HEK293 (cell line): Measurements from ENCODE around the gene FMN1.

ENCODE experiments used
- CTCF ChIA-PET: fragments of 350-600 bp; formaldehyde crosslinking; extraction: SDS; loops from one replicate; lab custom pipeline; 2021; ENCODE audit warnings: antibody characterized with exemption; lab: Yijun Ruan, JAX
- POLR2A ChIA-PET: fragments of 300-600 bp; formaldehyde crosslinking; extraction: SDS; loops from one replicate; lab custom pipeline; 2020; ENCODE audit warnings: antibody characterized with exemption, inconsistent platforms; lab: Yijun Ruan, JAX
- H3K27ac ChIP-seq: fragments of 200-500 bp; sonication (Bioruptor generic); 2 replicates; pipeline ENCODE4 v1.5.1; 2014; ENCODE audit warnings: low read depth, low read length, control low read depth, inconsistent platforms; ENCODE audit errors: extremely low read depth
- H3K36me3 ChIP-seq, 2 experiments: fragments of 200-500 bp in 1 of 2; sonication (Bioruptor generic) in 1 of 2; 1 replicate in 1 of 2; 2 replicates in 1 of 2; pipeline ENCODE4 v1.5.1; 2014 to 2017; ENCODE audit warnings: inconsistent platforms in 2 of 2, low read length in 2 of 2; ENCODE audit not compliant: control insufficient read depth in 2 of 2, insufficient read depth in 1 of 2
- H3K4me1 ChIP-seq: fragments of 200-500 bp; sonication (Bioruptor generic); 2 replicates; pipeline ENCODE4 v1.5.1; 2014; ENCODE audit warnings: mild to moderate bottlenecking, low read length, inconsistent platforms; ENCODE audit not compliant: control insufficient read depth, insufficient read depth
- H3K4me3 ChIP-seq: 2 replicates; pipeline ENCODE4 v1.5.1; 2011; ENCODE audit warnings: low read depth, mild to moderate bottlenecking, control low read depth, low read length, moderate library complexity
- H3K9me3 ChIP-seq: fragments of 200-500 bp; sonication (Bioruptor generic); 2 replicates; pipeline ENCODE4 v1.5.1; 2014; ENCODE audit warnings: low read depth, low read length, inconsistent platforms; ENCODE audit not compliant: control insufficient read depth, insufficient read depth
- GLIS1 ChIP-seq: fragments of 450-650 bp; formaldehyde crosslinking; IDR thresholded peaks from 2 replicates; pipeline ENCODE4 v1.5.1; 2016; ENCODE audit warnings: missing biosample characterization, missing genetic modification characterization
- IKZF3 ChIP-seq: fragments of 450-650 bp; IDR thresholded peaks from 2 replicates; pipeline ENCODE4 v1.5.0; 2018; ENCODE audit warnings: missing biosample characterization, mild to moderate bottlenecking, missing genetic modification characterization, moderate library complexity
- MEIS1 ChIP-seq: sonication (generic); formaldehyde crosslinking; IDR thresholded peaks from 2 replicates; pipeline ENCODE4 v1.8.1; 2022; ENCODE audit warnings: missing genetic modification reagents, mild to moderate bottlenecking, borderline replicate concordance
- WT1 ChIP-seq: fragments of 450-650 bp; formaldehyde crosslinking; IDR thresholded peaks from 2 replicates; pipeline ENCODE4 v1.5.1; 2016; ENCODE audit warnings: missing biosample characterization, missing genetic modification characterization
- ZFHX2 ChIP-seq: fragments of 450-650 bp; formaldehyde crosslinking; conservative IDR thresholded peaks from 2 replicates; pipeline ENCODE4 v1.5.1; 2016; ENCODE audit warnings: missing biosample characterization, missing genetic modification characterization
- ZFP37 ChIP-seq: fragments of 450-650 bp; formaldehyde crosslinking; IDR thresholded peaks from 2 replicates; pipeline ENCODE4 v1.5.1; 2016; ENCODE audit warnings: missing biosample characterization, missing genetic modification characterization
- ZNF10 ChIP-seq: fragments of 450-650 bp; formaldehyde crosslinking; IDR thresholded peaks from 2 replicates; pipeline ENCODE4 v1.5.1; 2017; ENCODE audit warnings: missing biosample characterization, missing genetic modification characterization
- ZNF138 ChIP-seq: fragments of 450-650 bp; formaldehyde crosslinking; IDR thresholded peaks from 2 replicates; pipeline ENCODE4 v1.5.1; 2016; ENCODE audit warnings: missing biosample characterization, missing genetic modification characterization, borderline replicate concordance
- ZNF324 ChIP-seq: fragments of 450-650 bp; formaldehyde crosslinking; IDR thresholded peaks from 2 replicates; pipeline ENCODE4 v1.5.1; 2016; ENCODE audit warnings: missing biosample characterization, missing genetic modification characterization
- ZNF391 ChIP-seq: fragments of 450-650 bp; formaldehyde crosslinking; IDR thresholded peaks from 2 replicates; pipeline ENCODE4 v1.5.1; 2016; ENCODE audit warnings: low read depth, missing biosample characterization, missing genetic modification characterization, borderline replicate concordance
- ZNF416 ChIP-seq: fragments of 450-650 bp; formaldehyde crosslinking; IDR thresholded peaks from 2 replicates; pipeline ENCODE4 v1.5.1; 2016; ENCODE audit warnings: missing biosample characterization, missing genetic modification characterization
- ZNF548 ChIP-seq: fragments of 450-650 bp; formaldehyde crosslinking; IDR thresholded peaks from 2 replicates; pipeline ENCODE4 v1.5.1; 2016; ENCODE audit warnings: missing biosample characterization, missing genetic modification characterization
- ZNF600 ChIP-seq: fragments of 450-650 bp; formaldehyde crosslinking; IDR thresholded peaks from 2 replicates; pipeline ENCODE4 v1.5.1; 2016; ENCODE audit warnings: missing biosample characterization, missing genetic modification characterization
- ZNF626 ChIP-seq: fragments of 450-650 bp; sonication (Bioruptor Pico); formaldehyde crosslinking; IDR thresholded peaks from 2 replicates; pipeline ENCODE4 v1.5.1; 2018; ENCODE audit warnings: missing biosample characterization, missing genetic modification characterization, inconsistent platforms
- ZNF658 ChIP-seq: fragments of 450-650 bp; formaldehyde crosslinking; IDR thresholded peaks from 2 replicates; pipeline ENCODE4; 2016; ENCODE audit warnings: missing biosample characterization, missing genetic modification characterization
- ZNF664 ChIP-seq: fragments of 450-650 bp; formaldehyde crosslinking; IDR thresholded peaks from 2 replicates; pipeline ENCODE4 v1.5.1; 2016; ENCODE audit warnings: missing biosample characterization, missing genetic modification characterization
- TF ChIP-seq, protein P1 (sequence below): fragments of 450-650 bp; formaldehyde crosslinking; IDR thresholded peaks from 2 replicates; pipeline ENCODE4 v1.5.1; 2017; ENCODE audit warnings: missing biosample characterization, missing genetic modification characterization
- TF ChIP-seq, protein P2 (sequence below): fragments of 450-650 bp; formaldehyde crosslinking; IDR thresholded peaks from 2 replicates; pipeline ENCODE4 v1.5.1; 2017; ENCODE audit warnings: missing biosample characterization, missing genetic modification characterization
- TF ChIP-seq, protein P3 (sequence below): fragments of 450-650 bp; formaldehyde crosslinking; IDR thresholded peaks from 2 replicates; pipeline ENCODE4 v1.5.1; 2016; ENCODE audit warnings: missing biosample characterization, missing genetic modification characterization
- TF ChIP-seq, protein P4 (sequence below): fragments of 450-650 bp; formaldehyde crosslinking; IDR thresholded peaks from 2 replicates; pipeline ENCODE4 v1.5.1; 2016; ENCODE audit warnings: missing biosample characterization, missing genetic modification characterization
- TF ChIP-seq, protein P5 (sequence below): fragments of 450-650 bp; formaldehyde crosslinking; IDR thresholded peaks from 2 replicates; pipeline ENCODE4 v1.5.1; 2016; ENCODE audit warnings: missing biosample characterization, missing genetic modification characterization
- TF ChIP-seq, protein P6 (sequence below): fragments of 450-650 bp; formaldehyde crosslinking; optimal IDR thresholded peaks from 2 replicates; pipeline ENCODE3; 2016; ENCODE audit warnings: missing biosample characterization, mild to moderate bottlenecking, missing genetic modification characterization

FMN1 gene

DNA sequence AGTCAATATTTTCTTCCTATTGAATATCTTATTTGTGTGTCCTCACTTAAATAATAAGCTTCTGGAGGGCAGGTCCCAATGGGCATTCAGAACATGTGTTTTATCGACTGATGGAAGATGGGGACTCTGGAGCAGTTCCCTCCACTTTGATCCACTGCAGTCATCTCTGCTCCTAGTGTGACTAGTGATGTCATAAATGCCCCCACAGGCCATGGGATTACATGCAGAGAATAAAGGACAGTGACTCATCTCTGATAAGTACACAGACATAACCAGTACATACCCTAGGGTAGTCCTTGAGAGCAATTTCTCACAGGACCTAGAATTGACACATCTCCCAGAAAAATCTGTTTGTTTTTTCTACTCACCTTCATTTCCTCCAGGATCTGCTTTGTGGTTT is 49.4 kb upstream of the FMN1 start (continued):
- TF ChIP-seq, protein P1, sequence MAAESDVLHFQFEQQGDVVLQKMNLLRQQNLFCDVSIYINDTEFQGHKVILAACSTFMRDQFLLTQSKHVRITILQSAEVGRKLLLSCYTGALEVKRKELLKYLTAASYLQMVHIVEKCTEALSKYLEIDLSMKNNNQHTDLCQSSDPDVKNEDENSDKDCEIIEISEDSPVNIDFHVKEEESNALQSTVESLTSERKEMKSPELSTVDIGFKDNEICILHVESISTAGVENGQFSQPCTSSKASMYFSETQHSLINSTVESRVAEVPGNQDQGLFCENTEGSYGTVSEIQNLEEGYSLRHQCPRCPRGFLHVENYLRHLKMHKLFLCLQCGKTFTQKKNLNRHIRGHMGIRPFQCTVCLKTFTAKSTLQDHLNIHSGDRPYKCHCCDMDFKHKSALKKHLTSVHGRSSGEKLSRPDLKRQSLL (tag by site-specific recombination) = no peak
- TF ChIP-seq ZNF324 (tag by site-specific recombination) (no peak), ZFP37 (tag by site-specific recombination) (0 out of 2 replicates have a peak, but pooled peaks have one; percentile 38), ZNF664 (no peak), IKZF3 (tag by site-specific recombination) (no peak), ZNF658 (tag by site-specific recombination) (no peak)
- TF ChIP-seq, protein P2, sequence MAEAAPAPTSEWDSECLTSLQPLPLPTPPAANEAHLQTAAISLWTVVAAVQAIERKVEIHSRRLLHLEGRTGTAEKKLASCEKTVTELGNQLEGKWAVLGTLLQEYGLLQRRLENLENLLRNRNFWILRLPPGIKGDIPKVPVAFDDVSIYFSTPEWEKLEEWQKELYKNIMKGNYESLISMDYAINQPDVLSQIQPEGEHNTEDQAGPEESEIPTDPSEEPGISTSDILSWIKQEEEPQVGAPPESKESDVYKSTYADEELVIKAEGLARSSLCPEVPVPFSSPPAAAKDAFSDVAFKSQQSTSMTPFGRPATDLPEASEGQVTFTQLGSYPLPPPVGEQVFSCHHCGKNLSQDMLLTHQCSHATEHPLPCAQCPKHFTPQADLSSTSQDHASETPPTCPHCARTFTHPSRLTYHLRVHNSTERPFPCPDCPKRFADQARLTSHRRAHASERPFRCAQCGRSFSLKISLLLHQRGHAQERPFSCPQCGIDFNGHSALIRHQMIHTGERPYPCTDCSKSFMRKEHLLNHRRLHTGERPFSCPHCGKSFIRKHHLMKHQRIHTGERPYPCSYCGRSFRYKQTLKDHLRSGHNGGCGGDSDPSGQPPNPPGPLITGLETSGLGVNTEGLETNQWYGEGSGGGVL (tag by site-specific recombination) = peak; percentile 58
- TF ChIP-seq, protein P3, sequence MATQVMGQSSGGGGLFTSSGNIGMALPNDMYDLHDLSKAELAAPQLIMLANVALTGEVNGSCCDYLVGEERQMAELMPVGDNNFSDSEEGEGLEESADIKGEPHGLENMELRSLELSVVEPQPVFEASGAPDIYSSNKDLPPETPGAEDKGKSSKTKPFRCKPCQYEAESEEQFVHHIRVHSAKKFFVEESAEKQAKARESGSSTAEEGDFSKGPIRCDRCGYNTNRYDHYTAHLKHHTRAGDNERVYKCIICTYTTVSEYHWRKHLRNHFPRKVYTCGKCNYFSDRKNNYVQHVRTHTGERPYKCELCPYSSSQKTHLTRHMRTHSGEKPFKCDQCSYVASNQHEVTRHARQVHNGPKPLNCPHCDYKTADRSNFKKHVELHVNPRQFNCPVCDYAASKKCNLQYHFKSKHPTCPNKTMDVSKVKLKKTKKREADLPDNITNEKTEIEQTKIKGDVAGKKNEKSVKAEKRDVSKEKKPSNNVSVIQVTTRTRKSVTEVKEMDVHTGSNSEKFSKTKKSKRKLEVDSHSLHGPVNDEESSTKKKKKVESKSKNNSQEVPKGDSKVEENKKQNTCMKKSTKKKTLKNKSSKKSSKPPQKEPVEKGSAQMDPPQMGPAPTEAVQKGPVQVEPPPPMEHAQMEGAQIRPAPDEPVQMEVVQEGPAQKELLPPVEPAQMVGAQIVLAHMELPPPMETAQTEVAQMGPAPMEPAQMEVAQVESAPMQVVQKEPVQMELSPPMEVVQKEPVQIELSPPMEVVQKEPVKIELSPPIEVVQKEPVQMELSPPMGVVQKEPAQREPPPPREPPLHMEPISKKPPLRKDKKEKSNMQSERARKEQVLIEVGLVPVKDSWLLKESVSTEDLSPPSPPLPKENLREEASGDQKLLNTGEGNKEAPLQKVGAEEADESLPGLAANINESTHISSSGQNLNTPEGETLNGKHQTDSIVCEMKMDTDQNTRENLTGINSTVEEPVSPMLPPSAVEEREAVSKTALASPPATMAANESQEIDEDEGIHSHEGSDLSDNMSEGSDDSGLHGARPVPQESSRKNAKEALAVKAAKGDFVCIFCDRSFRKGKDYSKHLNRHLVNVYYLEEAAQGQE = no peak

DNA sequence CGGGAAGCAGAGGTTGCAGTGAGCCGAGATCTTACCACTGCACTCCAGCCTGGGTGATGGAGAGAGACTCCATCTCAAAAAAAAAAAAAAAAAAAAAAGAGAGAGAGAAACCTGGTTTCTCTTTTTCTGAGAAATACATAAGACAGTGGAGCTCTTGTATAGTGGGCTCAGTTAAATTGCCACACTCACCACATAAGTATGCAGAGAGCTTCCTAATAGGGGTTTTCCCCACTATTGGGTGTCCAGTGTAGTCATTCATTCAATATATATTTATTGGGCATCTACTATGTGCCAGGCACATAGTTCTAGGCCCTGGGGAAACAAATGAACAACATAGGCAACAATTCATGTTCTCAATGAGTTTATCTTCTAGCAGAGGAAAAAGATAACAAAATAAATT is 48.9 kb upstream of the FMN1 start:
- CTCF ChIA-PET = interaction anchor here (0.6 to 1.1 kb wide), 4 partner anchors 36 to 457 kb away, joined by 3 to 5 read pairs (median 4); no protein-coding TSS in a partner anchor
- no peaks in the 10 kb centered on the region for H3K9me3 ChIP-seq
- H3K4me1 ChIP-seq = peaks cover 6% of the 10 kb centered on the region; the same call in 1 of the 2 replicates
- H3K36me3 ChIP-seq = no peaks in the 10 kb centered on the region
- TF ChIP-seq GLIS1 (tag by site-specific recombination) (no peak), ZNF626 (tag by site-specific recombination) (no peak), ZNF548 (tag by site-specific recombination) (no peak), WT1 (no peak), ZFHX2 (tag by site-specific recombination) (no peak), ZNF391 (no peak), ZNF600 (tag by site-specific recombination) (no peak), ZNF416 (no peak), MEIS1 (CRISPR knock-in tag) (no peak), ZNF138 (tag by site-specific recombination) (no peak), ZNF10 (tag by site-specific recombination) (no peak)
- TF ChIP-seq, protein P4, sequence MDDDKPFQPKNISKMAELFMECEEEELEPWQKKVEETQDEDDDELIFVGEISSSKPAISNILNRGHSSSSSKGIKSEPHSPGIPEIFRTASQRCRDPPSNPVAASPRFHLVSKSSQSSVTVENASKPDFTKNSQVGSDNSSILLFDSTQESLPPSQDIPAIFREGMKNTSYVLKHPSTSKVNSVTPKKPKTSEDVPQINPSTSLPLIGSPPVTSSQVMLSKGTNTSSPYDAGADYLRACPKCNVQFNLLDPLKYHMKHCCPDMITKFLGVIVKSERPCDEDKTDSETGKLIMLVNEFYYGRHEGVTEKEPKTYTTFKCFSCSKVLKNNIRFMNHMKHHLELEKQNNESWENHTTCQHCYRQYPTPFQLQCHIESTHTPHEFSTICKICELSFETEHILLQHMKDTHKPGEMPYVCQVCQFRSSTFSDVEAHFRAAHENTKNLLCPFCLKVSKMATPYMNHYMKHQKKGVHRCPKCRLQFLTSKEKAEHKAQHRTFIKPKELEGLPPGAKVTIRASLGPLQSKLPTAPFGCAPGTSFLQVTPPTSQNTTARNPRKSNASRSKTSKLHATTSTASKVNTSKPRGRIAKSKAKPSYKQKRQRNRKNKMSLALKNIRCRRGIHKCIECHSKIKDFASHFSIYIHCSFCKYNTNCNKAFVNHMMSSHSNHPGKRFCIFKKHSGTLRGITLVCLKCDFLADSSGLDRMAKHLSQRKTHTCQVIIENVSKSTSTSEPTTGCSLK (tag by site-specific recombination) = no peak
- TF ChIP-seq, protein P5, sequence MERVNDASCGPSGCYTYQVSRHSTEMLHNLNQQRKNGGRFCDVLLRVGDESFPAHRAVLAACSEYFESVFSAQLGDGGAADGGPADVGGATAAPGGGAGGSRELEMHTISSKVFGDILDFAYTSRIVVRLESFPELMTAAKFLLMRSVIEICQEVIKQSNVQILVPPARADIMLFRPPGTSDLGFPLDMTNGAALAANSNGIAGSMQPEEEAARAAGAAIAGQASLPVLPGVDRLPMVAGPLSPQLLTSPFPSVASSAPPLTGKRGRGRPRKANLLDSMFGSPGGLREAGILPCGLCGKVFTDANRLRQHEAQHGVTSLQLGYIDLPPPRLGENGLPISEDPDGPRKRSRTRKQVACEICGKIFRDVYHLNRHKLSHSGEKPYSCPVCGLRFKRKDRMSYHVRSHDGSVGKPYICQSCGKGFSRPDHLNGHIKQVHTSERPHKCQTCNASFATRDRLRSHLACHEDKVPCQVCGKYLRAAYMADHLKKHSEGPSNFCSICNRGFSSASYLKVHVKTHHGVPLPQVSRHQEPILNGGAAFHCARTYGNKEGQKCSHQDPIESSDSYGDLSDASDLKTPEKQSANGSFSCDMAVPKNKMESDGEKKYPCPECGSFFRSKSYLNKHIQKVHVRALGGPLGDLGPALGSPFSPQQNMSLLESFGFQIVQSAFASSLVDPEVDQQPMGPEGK (tag by site-specific recombination) = no peak
- TF ChIP-seq, protein P6, sequence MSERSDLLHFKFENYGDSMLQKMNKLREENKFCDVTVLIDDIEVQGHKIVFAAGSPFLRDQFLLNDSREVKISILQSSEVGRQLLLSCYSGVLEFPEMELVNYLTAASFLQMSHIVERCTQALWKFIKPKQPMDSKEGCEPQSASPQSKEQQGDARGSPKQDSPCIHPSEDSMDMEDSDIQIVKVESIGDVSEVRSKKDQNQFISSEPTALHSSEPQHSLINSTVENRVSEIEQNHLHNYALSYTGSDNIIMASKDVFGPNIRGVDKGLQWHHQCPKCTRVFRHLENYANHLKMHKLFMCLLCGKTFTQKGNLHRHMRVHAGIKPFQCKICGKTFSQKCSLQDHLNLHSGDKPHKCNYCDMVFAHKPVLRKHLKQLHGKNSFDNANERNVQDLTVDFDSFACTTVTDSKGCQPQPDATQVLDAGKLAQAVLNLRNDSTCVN = no peak
- TF ChIP-seq, all 188 proteins: peak for 0
- no peak overlapping the region for H3K27ac ChIP-seq
- no peak overlapping the region for H3K4me3 ChIP-seq
- POLR2A ChIA-PET = no interaction called here
